IMR-90 (cell line): ENCODE measurements around the gene CAT. TPM values are rescaled to one million over a fixed set of nuclear protein-coding genes. Genes with fewer than 3 reads are reported as not detected.

Experiments
- ATAC-seq: fragments of 200-7000 bp; cut with Tn5 transposase; 2 replicates; pipeline ENCODE4 v1.9.1; 2020; ENCODE audit warnings: low read depth, mild to moderate bottlenecking, moderate library complexity
- BruUV-seq: library from RNA; stranded (reverse); fragments of 400-500 nt; replicated peaks from 2 replicates; lab custom pipeline; 2021; lab: Mats Ljungman, UMichigan
- CTCF ChIA-PET: fragments of 300-600 bp; formaldehyde crosslinking; extraction: SDS; loops from one replicate; lab custom pipeline; 2021; ENCODE audit warnings: antibody characterized with exemption; lab: Yijun Ruan, JAX
- POLR2A ChIA-PET: fragments of 300-600 bp; sonication (Branson Sonifier 250); formaldehyde crosslinking; loops from one replicate; lab custom pipeline; 2022; ENCODE audit warnings: antibody characterized with exemption; ENCODE audit not compliant: unreplicated experiment; lab: Charles Lee
- DNase-seq: peaks from one replicate; pipeline ENCODE4 v3.0.0; 2013
- H2AFZ ChIP-seq: replicated peaks from 2 replicates; pipeline ENCODE3; 2013; ENCODE audit warnings: low read length, mild to moderate bottlenecking; ENCODE audit not compliant: poor library complexity
- H2AK5ac ChIP-seq: 2 replicates; pipeline ENCODE4 v1.6.1; 2013; ENCODE audit warnings: low read depth, low read length, inconsistent platforms
- H2AK9ac ChIP-seq: replicated peaks from 2 replicates; pipeline ENCODE3; 2013; ENCODE audit warnings: mild to moderate bottlenecking, low read depth, low read length, moderate library complexity; ENCODE audit not compliant: poor library complexity
- H2BK120ac ChIP-seq: 2 replicates; pipeline ENCODE4 v1.6.1; 2013; ENCODE audit warnings: low read depth, low read length, inconsistent platforms
- H2BK15ac ChIP-seq: 3 replicates; pipeline ENCODE4 v1.6.1; 2013; ENCODE audit warnings: low read depth, low read length, inconsistent platforms
- H2BK20ac ChIP-seq: 2 replicates; pipeline ENCODE4 v1.6.1; 2013; ENCODE audit warnings: low read depth, mild to moderate bottlenecking, inconsistent platforms, low read length, moderate library complexity
- H2BK5ac ChIP-seq: 2 replicates; pipeline ENCODE4 v1.6.1; 2013; ENCODE audit warnings: mild to moderate bottlenecking, low read depth, low read length, inconsistent platforms; ENCODE audit not compliant: poor library complexity, severe bottlenecking
- H3K14ac ChIP-seq: replicated peaks from 2 replicates; pipeline ENCODE4 v1.6.1; 2013; ENCODE audit warnings: low read depth, low read length, inconsistent platforms
- H3K18ac ChIP-seq: 2 replicates; pipeline ENCODE4 v1.6.1; 2013; ENCODE audit warnings: low read depth, low read length, control low read depth
- H3K23ac ChIP-seq: 2 replicates; pipeline ENCODE4 v1.6.1; 2013; ENCODE audit warnings: low read depth, low read length, inconsistent platforms
- H3K27ac ChIP-seq: 2 replicates; pipeline ENCODE4 v1.5.1; 2013; ENCODE audit warnings: mild to moderate bottlenecking, control low read depth, low read length; ENCODE audit not compliant: insufficient read depth
- H3K27me3 ChIP-seq: 2 replicates; pipeline ENCODE4 v1.6.1; 2013; ENCODE audit warnings: low read length; ENCODE audit not compliant: control insufficient read depth, insufficient read depth
- H3K36me3 ChIP-seq: 2 replicates; pipeline ENCODE4 v1.6.1; 2013; ENCODE audit warnings: low read length, mixed read lengths; ENCODE audit not compliant: control insufficient read depth, insufficient read depth
- H3K4ac ChIP-seq: 2 replicates; pipeline ENCODE4 v1.6.1; 2013; ENCODE audit warnings: low read depth, low read length, inconsistent platforms
- H3K4me1 ChIP-seq: 2 replicates; pipeline ENCODE4 v1.6.1; 2013; ENCODE audit warnings: low read length, mixed read lengths; ENCODE audit not compliant: control insufficient read depth, insufficient read depth
- H3K4me2 ChIP-seq: 2 replicates; pipeline ENCODE4 v1.6.1; 2013; ENCODE audit warnings: low read depth, mild to moderate bottlenecking, control low read depth, low read length, moderate library complexity
- H3K4me3 ChIP-seq: 2 replicates; pipeline ENCODE4 v1.5.1; 2013; ENCODE audit warnings: low read depth, mild to moderate bottlenecking, control low read depth, low read length, moderate library complexity; ENCODE audit not compliant: insufficient read depth
- H3K56ac ChIP-seq: 2 replicates; pipeline ENCODE4 v1.6.1; 2013; ENCODE audit warnings: low read length, inconsistent platforms; ENCODE audit not compliant: insufficient read depth; ENCODE audit errors: extremely low read depth
- H3K79me1 ChIP-seq, 2 experiments: 2 replicates each; pipeline ENCODE4 v1.6.1; 2013; ENCODE audit warnings: low read length in 2 of 2, inconsistent platforms in 1 of 2, low read depth in 1 of 2
- H3K9ac ChIP-seq: 2 replicates; pipeline ENCODE4 v1.6.1; 2013; ENCODE audit warnings: low read depth, low read length, control low read depth
- H3K9me1 ChIP-seq: 2 replicates; pipeline ENCODE4 v1.6.1; 2013; ENCODE audit warnings: low read length, inconsistent platforms; ENCODE audit not compliant: insufficient read depth
- H3K9me3 ChIP-seq: 2 replicates; pipeline ENCODE4 v1.6.1; 2013; ENCODE audit warnings: low read length; ENCODE audit not compliant: control insufficient read depth, insufficient read depth
- H4K20me1 ChIP-seq: 2 replicates; pipeline ENCODE4 v1.6.1; 2013; ENCODE audit warnings: low read length, inconsistent platforms; ENCODE audit not compliant: insufficient read depth
- H4K5ac ChIP-seq: 2 replicates; pipeline ENCODE4 v1.6.1; 2013; ENCODE audit warnings: mild to moderate bottlenecking, low read depth, low read length, control low read depth
- H4K8ac ChIP-seq, 2 experiments: 2 replicates each; pipeline ENCODE4 v1.6.1; 2013; ENCODE audit warnings: low read depth in 2 of 2, low read length in 2 of 2, control low read depth in 1 of 2, inconsistent platforms in 1 of 2
- H4K91ac ChIP-seq: 2 replicates; pipeline ENCODE4 v1.6.1; 2013; ENCODE audit warnings: low read depth, low read length, inconsistent platforms; ENCODE audit not compliant: insufficient read depth
- BHLHE40 ChIP-seq: fragments of 150-350 bp; IDR thresholded peaks from 2 replicates; pipeline ENCODE4 v1.6.1; 2016; ENCODE audit warnings: mild to moderate bottlenecking, low read depth, low read length
- CEBPB ChIP-seq: IDR thresholded peaks from 2 replicates; pipeline ENCODE4 v1.6.1; 2012; ENCODE audit warnings: low read depth, low read length, improper control_type of control experiment
- CHD1 ChIP-seq: IDR thresholded peaks from 2 replicates; pipeline ENCODE4 v1.6.1; 2012; ENCODE audit warnings: low read depth, low read length, improper control_type of control experiment
- FOS ChIP-seq: fragments of 150-350 bp; IDR thresholded peaks from 2 replicates; pipeline ENCODE4 v1.6.1; 2016; ENCODE audit warnings: low read depth, low read length
- MAFK ChIP-seq: IDR thresholded peaks from 2 replicates; pipeline ENCODE4 v1.6.1; 2012; ENCODE audit warnings: low read depth, low read length, improper control_type of control experiment
- MAZ ChIP-seq: IDR thresholded peaks from 2 replicates; pipeline ENCODE4 v1.6.1; 2012; ENCODE audit warnings: low read depth, mild to moderate bottlenecking, low read length, improper control_type of control experiment, moderate library complexity, borderline replicate concordance
- MXI1 ChIP-seq: IDR thresholded peaks from 2 replicates; pipeline ENCODE4 v1.6.1; 2012; ENCODE audit warnings: low read depth, mild to moderate bottlenecking, low read length, moderate library complexity, borderline replicate concordance
- NFE2L2 ChIP-seq: fragments of 150-350 bp; IDR thresholded peaks from 2 replicates; pipeline ENCODE4 v1.6.1; 2016; ENCODE audit warnings: low read depth, mild to moderate bottlenecking, low read length
- POLR2A ChIP-seq: IDR thresholded peaks from 2 replicates; pipeline ENCODE4 v1.6.1; 2012; ENCODE audit warnings: mild to moderate bottlenecking, low read depth, low read length
- RAD21 ChIP-seq: IDR thresholded peaks from 2 replicates; pipeline ENCODE4 v1.6.1; 2012; ENCODE audit warnings: low read length, improper control_type of control experiment
- RCOR1 ChIP-seq: IDR thresholded peaks from 2 replicates; pipeline ENCODE4 v1.6.1; 2012; ENCODE audit warnings: mild to moderate bottlenecking, low read length, improper control_type of control experiment; ENCODE audit not compliant: insufficient replicate concordance
- RFX5 ChIP-seq: IDR thresholded peaks from 2 replicates; pipeline ENCODE4 v1.8.0; 2012; ENCODE audit warnings: low read depth, mild to moderate bottlenecking, low read length, moderate library complexity
- SMC3 ChIP-seq: fragments of 150-350 bp; IDR thresholded peaks from 2 replicates; pipeline ENCODE4 v1.6.1; 2016; ENCODE audit warnings: low read depth, mild to moderate bottlenecking, antibody characterized with exemption, low read length, moderate library complexity
- WGBS, 2 experiments: methylation state at CpG; one replicate each; pipeline versions ENCODE4 v1.1.5 to v1.1.7; 2013; ENCODE audit warnings: missing lambda C conversion rate in 2 of 2; ENCODE audit not compliant: insufficient read length in 1 of 2; ENCODE audit errors: extremely low coverage in 2 of 2; 5-methylcytosine and 5-hydroxymethylcytosine counted together
- dilution Hi-C: fragments of 300-500 bp; cut with HindIII; formaldehyde crosslinking; loops from one replicate; pipeline ENCODE4 v1.14.3; 2018; ENCODE audit warnings: low sequenced_read_pairs; ENCODE audit not compliant: unreplicated experiment
- in situ Hi-C: fragments of 300-500 bp; cut with MboI; formaldehyde crosslinking; loops from 3 replicates; pipeline ENCODE4 v1.14.3; 2019; ENCODE audit warnings: low sequenced_read_pairs, inconsistent platforms, mixed read lengths
- intact Hi-C: fragments of 100-400 bp; cut with micrococcal nuclease; formaldehyde crosslinking; loops from 2 replicates; pipeline ENCODE4 v1.10.0; 2022
- polyA plus RNA-seq, 3 experiments: library from polyadenylated mRNA; depleted of rRNA; stranded (reverse); fragments of >200 nt; gene quantifications; 2 replicates each; pipeline ENCODE4 v1.2.3, GENCODE V29; 2012; ENCODE audit warnings: low replicate concordance in 1 of 3
- total RNA-seq: library from RNA; depleted of rRNA; stranded (reverse); fragments of >200 nt; gene quantifications from 2 replicates; pipeline ENCODE4 v1.2.3, GENCODE V29; 2012
- TF ChIP-seq, protein P1 (sequence below): conservative IDR thresholded peaks from 2 replicates; pipeline ENCODE4 v1.5.1; 2012; ENCODE audit warnings: mild to moderate bottlenecking, low read depth, low read length, improper control_type of control experiment
- TF ChIP-seq, protein P2 (sequence below): fragments of 150-350 bp; IDR thresholded peaks from 2 replicates; pipeline ENCODE4 v1.6.1; 2017; ENCODE audit warnings: mild to moderate bottlenecking, antibody characterized with exemption, low read length, low read depth
- TF ChIP-seq, protein P3 (sequence below): fragments of 150-350 bp; IDR thresholded peaks from 2 replicates; pipeline ENCODE4 v1.6.1; 2016; ENCODE audit warnings: low read depth, mild to moderate bottlenecking, low read length, moderate library complexity, borderline replicate concordance

CAT gene
- total and polyA plus RNA-seq, 2 of the 4 experiments (the other 2 are of a cell fraction), result 52.5 to 80.5 TPM

DNA sequence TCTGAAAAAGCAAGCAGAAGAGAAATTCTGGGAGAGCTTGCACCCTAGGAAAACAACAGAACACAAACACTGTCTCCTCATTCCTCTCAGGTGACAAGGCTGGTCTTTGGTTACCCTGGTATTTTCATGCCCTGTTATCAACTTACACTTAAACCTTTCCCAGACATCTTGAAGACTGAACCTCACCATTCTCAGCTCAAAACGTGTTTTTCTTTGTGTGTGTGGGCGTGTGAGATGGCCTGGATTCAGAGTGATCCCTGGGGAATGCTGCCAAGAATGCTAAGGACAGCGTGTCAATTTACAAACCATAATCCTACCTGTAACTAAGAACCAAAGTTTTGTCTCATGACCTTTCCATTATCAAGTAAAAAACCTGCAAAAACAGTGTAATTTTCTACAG, 41.6 kb downstream of the CAT start:
- Histone ChIP-seq H4K8ac (no peak overlapping the region), H4K5ac (no peak overlapping the region), H4K20me1 (no peaks in the 10 kb centered on the region), H2AK9ac (no peak overlapping the region), H3K9me1 (no peaks in the 10 kb centered on the region), H3K4ac (no peak overlapping the region), H2BK15ac (no peak overlapping the region), H3K4me2 (no peak overlapping the region), H3K27ac (no peak overlapping the region), H3K18ac (no peak overlapping the region), H3K27me3 (peaks cover 21% of the 10 kb centered on the region), H4K91ac (no peak overlapping the region), H3K9me3 (no peaks in the 10 kb centered on the region), H3K4me3 (no peak overlapping the region), H3K23ac (no peak overlapping the region), H3K14ac (no peak overlapping the region), H3K79me1 (no peaks in the 10 kb centered on the region), H2BK5ac (no peak overlapping the region), H2AK5ac (no peak overlapping the region), H3K4me1 (peaks cover 3% of the 10 kb centered on the region; the same call in 1 of the 2 replicates), H2AFZ (no peak overlapping the region), H3K36me3 (no peaks in the 10 kb centered on the region), H3K9ac (no peak overlapping the region), H2BK120ac (no peak overlapping the region), H2BK20ac (no peak overlapping the region), H3K56ac (no peak overlapping the region)
- ChIA-PET CTCF (interaction anchor here (1.0 kb wide), 1 partner anchor 13 kb away, joined by 3 read pairs; no protein-coding TSS in a partner anchor), POLR2A (no interaction called here)
- ATAC-seq (no peak), DNase-seq (peak; percentile 22)
- TF ChIP-seq NFE2L2 (no peak), MXI1 (no peak), CHD1 (no peak), RCOR1 (no peak), MAFK (no peak), MAZ (no peak), BHLHE40 (no peak), RFX5 (no peak), FOS (no peak), SMC3 (no peak), CEBPB (no peak), RAD21 (no peak), POLR2A (no peak)
- TF ChIP-seq, protein P1, sequence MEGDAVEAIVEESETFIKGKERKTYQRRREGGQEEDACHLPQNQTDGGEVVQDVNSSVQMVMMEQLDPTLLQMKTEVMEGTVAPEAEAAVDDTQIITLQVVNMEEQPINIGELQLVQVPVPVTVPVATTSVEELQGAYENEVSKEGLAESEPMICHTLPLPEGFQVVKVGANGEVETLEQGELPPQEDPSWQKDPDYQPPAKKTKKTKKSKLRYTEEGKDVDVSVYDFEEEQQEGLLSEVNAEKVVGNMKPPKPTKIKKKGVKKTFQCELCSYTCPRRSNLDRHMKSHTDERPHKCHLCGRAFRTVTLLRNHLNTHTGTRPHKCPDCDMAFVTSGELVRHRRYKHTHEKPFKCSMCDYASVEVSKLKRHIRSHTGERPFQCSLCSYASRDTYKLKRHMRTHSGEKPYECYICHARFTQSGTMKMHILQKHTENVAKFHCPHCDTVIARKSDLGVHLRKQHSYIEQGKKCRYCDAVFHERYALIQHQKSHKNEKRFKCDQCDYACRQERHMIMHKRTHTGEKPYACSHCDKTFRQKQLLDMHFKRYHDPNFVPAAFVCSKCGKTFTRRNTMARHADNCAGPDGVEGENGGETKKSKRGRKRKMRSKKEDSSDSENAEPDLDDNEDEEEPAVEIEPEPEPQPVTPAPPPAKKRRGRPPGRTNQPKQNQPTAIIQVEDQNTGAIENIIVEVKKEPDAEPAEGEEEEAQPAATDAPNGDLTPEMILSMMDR, result no peak
- TF ChIP-seq, protein P2, sequence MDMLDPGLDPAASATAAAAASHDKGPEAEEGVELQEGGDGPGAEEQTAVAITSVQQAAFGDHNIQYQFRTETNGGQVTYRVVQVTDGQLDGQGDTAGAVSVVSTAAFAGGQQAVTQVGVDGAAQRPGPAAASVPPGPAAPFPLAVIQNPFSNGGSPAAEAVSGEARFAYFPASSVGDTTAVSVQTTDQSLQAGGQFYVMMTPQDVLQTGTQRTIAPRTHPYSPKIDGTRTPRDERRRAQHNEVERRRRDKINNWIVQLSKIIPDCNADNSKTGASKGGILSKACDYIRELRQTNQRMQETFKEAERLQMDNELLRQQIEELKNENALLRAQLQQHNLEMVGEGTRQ, result no peak
- TF ChIP-seq, protein P3, sequence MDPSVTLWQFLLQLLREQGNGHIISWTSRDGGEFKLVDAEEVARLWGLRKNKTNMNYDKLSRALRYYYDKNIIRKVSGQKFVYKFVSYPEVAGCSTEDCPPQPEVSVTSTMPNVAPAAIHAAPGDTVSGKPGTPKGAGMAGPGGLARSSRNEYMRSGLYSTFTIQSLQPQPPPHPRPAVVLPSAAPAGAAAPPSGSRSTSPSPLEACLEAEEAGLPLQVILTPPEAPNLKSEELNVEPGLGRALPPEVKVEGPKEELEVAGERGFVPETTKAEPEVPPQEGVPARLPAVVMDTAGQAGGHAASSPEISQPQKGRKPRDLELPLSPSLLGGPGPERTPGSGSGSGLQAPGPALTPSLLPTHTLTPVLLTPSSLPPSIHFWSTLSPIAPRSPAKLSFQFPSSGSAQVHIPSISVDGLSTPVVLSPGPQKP, result no peak
- in situ Hi-C loops, result no loop called here
- 40% methylated on average over 1 of the region's 3 CpGs; no CpG with 5 or more reads in 1 of the 2 experiments for WGBS, 2 experiments
- BruUV-seq, result no TSS peak
- intact Hi-C loops, result no loop called here
- dilution Hi-C loops, result no loop called here
